ENCODE data around the gene TNNI3. TPM values are rescaled to one million over a fixed set of nuclear protein-coding genes. Genes with fewer than 3 reads are reported as not detected.
A peak's percentile ranks its signal among the peaks of the same experiment; 100 is the strongest.

The TNNI3 gene
- total and polyA plus RNA-seq, 9 of the 15 experiments (the other 6 are each of a cell fraction or from before 2014, with no cell fraction given) = 4.7 to 158 (median 42.0) TPM

- TF ChIP-seq CREB3L1 (IDR thresholded peaks at IDR 0.05; ENCODE audit: borderline replicate concordance, low read depth) (peak; percentile 87; the same call in 1 of the 2 replicates), REST (IDR thresholded peaks at IDR 0.05; ENCODE audit: borderline replicate concordance) (no peak; the same call in 1 of the 2 replicates), REST (CRISPR knock-in tag; IDR thresholded peaks at IDR 0.05; ENCODE audit: low read depth) (0 out of 2 replicates have a peak, but pooled peaks have one; percentile 35), ZNF639 (CRISPR knock-in tag; conservative IDR thresholded peaks at IDR 0.05 in 1 of 2, IDR thresholded peaks at IDR 0.05 in 1 of 2) (0 out of 4 replicates have a peak, but pooled peaks of 1 of the 2 experiments have one; percentile 42), MBD1 (CRISPR knock-in tag; IDR thresholded peaks at IDR 0.05) (no peak), SIN3A (IDR thresholded peaks at IDR 0.05; ENCODE audit: borderline replicate concordance in 2 of 2, control insufficient read depth in 1 of 2, low read depth in 2 of 2, low read length in 2 of 2) (peak in 1 of 2 experiments; percentile 14; a peak in 2 of 4 replicates), NEUROD1 (IDR thresholded peaks at IDR 0.05; ENCODE audit: borderline replicate concordance, low read depth, low read length, partially characterized antibody) (peak; percentile 99), EGR1 (conservative IDR thresholded peaks at IDR 0.05) (peak; percentile 62), EP300 (IDR thresholded peaks at IDR 0.05; ENCODE audit: low read length) (0 out of 2 replicates have a peak, but pooled peaks have one; percentile 2), RNF2 (IDR thresholded peaks at IDR 0.05) (peak; percentile 72; the same call in 1 of the 2 replicates), NR2C2 (CRISPR knock-in tag; IDR thresholded peaks at IDR 0.05) (peak; percentile 6; the same call in 1 of the 2 replicates), NR2C2 (tag; IDR thresholded peaks at IDR 0.05) (peak; percentile 35; the same call in 1 of the 2 replicates)
These were observed 21.5 kb upstream of the TNNI3 start (continued) for GRCh38 chr19:55178781-55179599.
